Stimulated activated memory B cell treated with anti-CD40 and anti-IgM and Interleukin-4, amounts not matched to agents 10 μg/mL and 1 μg/mL and 100 μg/mL, for 72 hours (primary cell): ENCODE data around the gene CLSTN2.

Source experiments
- ATAC-seq: fragments of 150-1000 bp; cut with Tn5 transposase; 2 replicates; pipeline ENCODE4 v1.10.0; 2021
- H3K27ac Mint-ChIP-seq: one replicate; pipeline ENCODE4 v1.8.0; 2022; ENCODE audit warnings: mild to moderate bottlenecking, mixed read lengths
- H3K27me3 Mint-ChIP-seq: one replicate; pipeline ENCODE4 v1.8.0; 2022; ENCODE audit warnings: mixed read lengths
- H3K36me3 Mint-ChIP-seq: one replicate; pipeline ENCODE4 v1.8.0; 2022; ENCODE audit warnings: mixed read lengths
- H3K4me1 Mint-ChIP-seq: one replicate; pipeline ENCODE4 v1.8.0; 2022; ENCODE audit warnings: mixed read lengths
- H3K4me3 Mint-ChIP-seq: one replicate; pipeline ENCODE4 v1.8.0; 2022; ENCODE audit warnings: mild to moderate bottlenecking, moderate library complexity, mixed read lengths
- H3K9me3 Mint-ChIP-seq: one replicate; pipeline ENCODE4 v1.8.0; 2022; ENCODE audit warnings: mixed read lengths

The CLSTN2 gene

DNA sequence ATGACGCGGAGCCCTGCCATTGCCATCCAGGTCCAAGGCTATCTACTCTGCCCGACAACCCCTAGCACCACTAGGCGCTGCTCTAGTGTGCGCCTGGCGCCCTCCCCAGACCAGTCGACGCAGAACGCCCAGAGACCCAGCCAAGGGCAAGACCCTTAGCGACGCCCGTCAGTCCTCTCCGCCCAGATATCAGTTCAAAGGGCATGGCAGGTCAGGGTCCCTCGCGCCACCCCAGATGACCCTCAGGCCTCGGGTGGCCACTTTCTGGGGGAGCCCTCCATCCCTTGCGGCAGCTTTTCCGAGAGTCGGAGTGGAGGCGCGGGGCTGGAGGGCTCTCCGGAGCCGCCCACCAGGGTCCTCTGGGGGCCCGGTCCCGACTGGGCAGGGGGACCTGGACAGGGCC lies 371 bp upstream of the CLSTN2 start:
- H3K4me3 Mint-ChIP-seq, result no peak overlapping the region
- no peak overlapping the region for H3K27ac Mint-ChIP-seq
- H3K4me1 Mint-ChIP-seq, result peaks cover 18% of the 10 kb centered on the region
- ATAC-seq, result peak; percentile 11
- H3K9me3 Mint-ChIP-seq, result no peaks in the 10 kb centered on the region
- H3K27me3 Mint-ChIP-seq, result peaks cover 34% of the 10 kb centered on the region
- H3K36me3 Mint-ChIP-seq, result no peaks in the 10 kb centered on the region

- Mint-ChIP-seq H3K4me3 (no peak overlapping the region), H3K4me1 (peaks cover 18% of the 10 kb centered on the region), H3K27me3 (peaks cover 42% of the 10 kb centered on the region), H3K27ac (no peak overlapping the region), H3K36me3 (no peaks in the 10 kb centered on the region), H3K9me3 (no peaks in the 10 kb centered on the region)
- ATAC-seq, result no peak
Observed at GRCh38 chr3:139935866-139936817, 1.2 kb downstream of the CLSTN2 start.

DNA sequence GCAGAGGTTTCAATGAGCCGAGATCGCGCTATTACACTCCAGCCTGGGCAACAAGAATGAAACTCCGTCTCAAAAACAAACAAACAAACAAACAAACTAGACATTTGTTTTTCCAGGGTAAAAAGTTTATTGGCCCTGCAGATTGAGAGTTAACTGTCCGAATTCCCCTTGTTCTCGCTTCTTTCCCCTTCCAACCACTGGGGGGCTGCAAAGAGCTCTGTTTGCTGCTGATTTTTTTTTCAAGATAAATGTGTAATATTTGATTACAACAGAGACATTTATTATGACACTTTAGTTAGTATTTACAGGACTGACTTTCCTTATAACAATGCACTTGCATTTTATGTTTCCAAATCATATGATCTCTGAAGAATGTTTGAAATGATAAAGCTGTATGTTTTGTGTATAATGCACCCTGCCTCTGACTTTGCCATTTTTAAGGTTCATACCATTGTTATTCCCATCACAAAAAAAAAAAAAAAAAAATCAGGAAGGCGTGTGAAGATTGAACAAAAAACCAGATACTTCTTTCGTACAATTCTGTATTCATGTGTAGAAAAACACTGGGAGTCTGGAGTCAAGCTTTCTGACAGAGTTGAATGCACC lies 2.8 kb downstream of the CLSTN2 start:
- peaks cover 47% of the 10 kb centered on the region for H3K27me3 Mint-ChIP-seq
- no peaks in the 10 kb centered on the region for H3K9me3 Mint-ChIP-seq
- H3K4me3 Mint-ChIP-seq, result no peak overlapping the region
- H3K36me3 Mint-ChIP-seq, result no peaks in the 10 kb centered on the region
- no peak overlapping the region for H3K27ac Mint-ChIP-seq
- H3K4me1 Mint-ChIP-seq, result peaks cover 18% of the 10 kb centered on the region
- no peak for ATAC-seq

GRCh38 chr3:139939681-139940190 lies 4.8 kb downstream of the CLSTN2 start:
- H3K4me1 Mint-ChIP-seq, result peaks cover 13% of the 10 kb centered on the region
- H3K36me3 Mint-ChIP-seq, result no peaks in the 10 kb centered on the region
- H3K9me3 Mint-ChIP-seq, result no peaks in the 10 kb centered on the region
- ATAC-seq, result no peak
- no peak overlapping the region for H3K4me3 Mint-ChIP-seq
- H3K27me3 Mint-ChIP-seq, result peaks cover 38% of the 10 kb centered on the region
- no peak overlapping the region for H3K27ac Mint-ChIP-seq

DNA sequence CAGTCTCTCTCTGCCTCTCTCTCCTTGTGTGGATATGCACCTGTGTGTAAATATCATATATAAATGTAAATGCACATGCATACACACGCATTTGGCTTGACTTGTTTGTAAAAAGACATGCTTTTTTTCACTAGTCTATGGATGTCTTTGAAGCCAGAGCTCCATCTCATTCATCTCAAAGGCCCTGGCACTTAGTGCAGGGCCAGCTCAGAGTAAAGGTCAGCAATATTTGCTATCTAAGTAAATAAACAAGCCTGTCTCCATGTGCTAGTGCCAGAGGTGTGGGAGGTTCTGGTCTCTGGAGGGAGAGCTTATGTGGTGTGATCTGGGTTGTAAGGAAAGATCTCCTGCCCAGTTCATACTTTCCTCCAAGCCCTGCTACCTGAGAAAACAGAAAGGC lies 5.6 kb downstream of the CLSTN2 start:
- Mint-ChIP-seq H3K4me3 (no peak overlapping the region), H3K27ac (no peak overlapping the region), H3K9me3 (no peaks in the 10 kb centered on the region), H3K36me3 (no peaks in the 10 kb centered on the region), H3K4me1 (peaks cover 9% of the 10 kb centered on the region), H3K27me3 (peaks cover 32% of the 10 kb centered on the region)
- no peak for ATAC-seq

DNA sequence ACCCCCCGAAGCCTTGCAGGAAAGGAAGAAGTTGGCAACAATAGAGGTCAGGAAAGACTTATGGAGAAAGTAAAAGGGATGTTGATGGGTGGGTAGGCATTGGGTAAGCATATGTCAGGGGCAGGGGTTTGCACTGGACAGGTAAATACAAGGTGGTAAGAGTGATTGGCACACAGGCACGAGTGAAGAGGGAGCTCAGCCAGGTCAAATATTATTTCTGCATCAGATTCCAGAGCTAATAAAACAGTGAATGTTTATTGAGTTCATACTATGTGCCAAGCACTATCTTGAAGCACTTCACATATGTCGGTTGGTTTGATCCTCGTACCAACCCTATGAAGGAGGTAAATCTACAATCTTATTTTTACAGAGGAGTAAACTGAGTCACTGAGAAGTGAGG lies 6.6 kb downstream of the CLSTN2 start:
- Mint-ChIP-seq H3K4me3 (no peak overlapping the region), H3K9me3 (no peaks in the 10 kb centered on the region), H3K4me1 (no peaks in the 10 kb centered on the region), H3K36me3 (no peaks in the 10 kb centered on the region), H3K27ac (no peak overlapping the region), H3K27me3 (peaks cover 23% of the 10 kb centered on the region)
- ATAC-seq, result no peak

DNA sequence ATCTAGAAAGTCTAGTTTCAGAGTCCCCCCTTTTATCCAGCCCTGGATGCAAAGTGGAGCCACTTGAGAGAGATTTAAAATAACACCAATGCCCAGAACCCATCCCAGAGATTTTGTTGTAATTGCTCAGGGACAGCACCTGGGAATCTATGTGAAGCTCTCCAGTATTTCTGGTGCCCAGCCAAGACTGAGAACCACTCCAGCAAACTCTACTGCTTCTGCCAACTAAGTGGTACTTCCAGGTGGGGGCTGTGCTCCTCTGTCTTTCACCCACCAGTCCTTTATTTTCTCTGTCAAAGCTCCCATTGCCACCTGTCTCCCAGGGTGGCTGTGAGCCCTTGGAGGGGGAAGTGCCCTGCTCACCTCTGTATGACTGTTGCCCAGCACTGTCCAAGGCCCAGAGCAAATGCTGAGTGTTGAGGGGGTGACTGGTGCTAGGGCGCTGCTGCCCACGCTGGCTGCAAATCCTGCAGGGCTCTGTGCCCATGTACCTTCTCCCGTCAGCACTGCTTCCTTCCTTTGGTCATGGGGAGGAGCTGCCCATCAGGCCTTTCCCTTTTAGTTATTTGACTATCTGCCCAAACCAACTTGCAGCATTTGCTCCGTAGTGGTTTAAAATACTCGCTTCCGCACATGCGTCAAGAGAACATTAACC lies 9.4 kb downstream of the CLSTN2 start:
- no peaks in the 10 kb centered on the region for H3K9me3 Mint-ChIP-seq

DNA sequence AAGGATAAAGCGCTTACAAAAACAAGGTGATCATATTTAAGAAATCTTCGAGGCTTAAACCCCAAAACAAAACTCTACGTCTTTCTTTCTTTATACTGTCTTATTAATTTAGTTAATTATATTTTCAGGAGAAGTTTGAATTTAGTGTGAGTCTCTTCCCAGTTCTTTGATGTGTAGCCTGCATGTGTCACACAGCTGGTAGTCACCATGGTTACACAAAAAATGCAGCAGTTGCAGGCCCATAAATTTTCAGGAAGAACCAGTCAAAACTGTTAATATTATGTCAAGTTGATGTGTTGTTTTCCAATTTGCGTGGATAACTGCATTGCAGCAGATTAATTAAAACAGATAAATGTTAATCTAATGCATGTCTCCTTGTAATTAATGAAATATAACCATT lies 10.4 kb downstream of the CLSTN2 start:
- H3K4me3 Mint-ChIP-seq, result no peak overlapping the region
- peaks cover 13% of the 10 kb centered on the region for H3K27me3 Mint-ChIP-seq
- ATAC-seq, result no peak
- no peaks in the 10 kb centered on the region for H3K4me1 Mint-ChIP-seq
- H3K36me3 Mint-ChIP-seq, result no peaks in the 10 kb centered on the region
- no peak overlapping the region for H3K27ac Mint-ChIP-seq
- no peaks in the 10 kb centered on the region for H3K9me3 Mint-ChIP-seq

More for the DNA sequence above, 9.4 kb downstream of the CLSTN2 start:
- no peak for ATAC-seq
- peaks cover 13% of the 10 kb centered on the region for H3K27me3 Mint-ChIP-seq
- H3K4me3 Mint-ChIP-seq, result no peak overlapping the region
- no peaks in the 10 kb centered on the region for H3K36me3 Mint-ChIP-seq
- H3K4me1 Mint-ChIP-seq, result no peaks in the 10 kb centered on the region
- no peak overlapping the region for H3K27ac Mint-ChIP-seq

- no peaks in the 10 kb centered on the region for H3K4me1 Mint-ChIP-seq
- H3K9me3 Mint-ChIP-seq, result no peaks in the 10 kb centered on the region
- H3K4me3 Mint-ChIP-seq, result no peak overlapping the region
- peaks cover 7% of the 10 kb centered on the region for H3K27me3 Mint-ChIP-seq
- no peak for ATAC-seq
- no peaks in the 10 kb centered on the region for H3K36me3 Mint-ChIP-seq
- H3K27ac Mint-ChIP-seq, result no peak overlapping the region
Observed at GRCh38 chr3:139945942-139946341, 11.0 kb downstream of the CLSTN2 start.

DNA sequence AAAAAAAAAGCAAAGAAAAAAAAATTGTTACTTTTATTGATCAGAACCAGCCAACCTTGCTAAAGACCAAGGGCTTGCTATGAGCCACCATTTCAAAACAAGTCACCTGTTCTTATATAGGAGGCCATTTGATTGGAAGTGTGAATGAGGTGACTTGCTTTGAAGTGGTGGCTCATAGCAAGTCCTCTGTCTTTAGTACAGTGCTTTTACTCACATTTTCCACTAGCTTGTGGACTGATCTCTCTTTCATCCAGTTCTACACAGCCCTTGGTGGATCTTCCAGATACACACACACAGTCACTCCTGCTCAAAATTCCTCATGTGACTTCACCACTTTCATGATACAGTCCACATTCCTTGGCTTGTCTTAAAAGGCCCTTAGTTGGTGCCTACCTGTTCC lies 13.5 kb downstream of the CLSTN2 start:
- H3K4me1 Mint-ChIP-seq, result no peaks in the 10 kb centered on the region
- no peak overlapping the region for H3K27ac Mint-ChIP-seq
- no peaks in the 10 kb centered on the region for H3K9me3 Mint-ChIP-seq
- no peaks in the 10 kb centered on the region for H3K27me3 Mint-ChIP-seq
- no peak for ATAC-seq
- H3K36me3 Mint-ChIP-seq, result no peaks in the 10 kb centered on the region
- no peak overlapping the region for H3K4me3 Mint-ChIP-seq

DNA sequence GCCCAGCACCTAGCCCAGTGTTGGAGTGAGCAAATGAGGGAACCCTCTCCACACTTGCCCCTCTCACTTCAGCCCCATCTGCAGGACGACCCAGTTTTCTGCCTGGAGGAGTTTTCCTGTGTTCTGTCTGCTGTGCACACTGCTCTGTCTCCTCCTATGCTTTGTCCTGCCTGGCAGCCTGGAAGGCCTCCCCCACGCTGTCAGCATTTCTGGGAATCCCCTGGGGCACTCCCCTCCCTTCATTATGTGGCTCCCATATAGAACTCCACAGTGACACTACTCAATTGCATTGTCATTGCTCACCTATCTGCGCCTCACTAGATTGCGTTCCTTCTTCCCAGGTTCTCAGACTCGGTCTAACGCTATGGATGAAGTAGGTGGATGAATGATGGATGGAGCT lies 13.9 kb downstream of the CLSTN2 start:
- no peak overlapping the region for H3K27ac Mint-ChIP-seq
- ATAC-seq, result no peak
- no peak overlapping the region for H3K4me3 Mint-ChIP-seq

DNA sequence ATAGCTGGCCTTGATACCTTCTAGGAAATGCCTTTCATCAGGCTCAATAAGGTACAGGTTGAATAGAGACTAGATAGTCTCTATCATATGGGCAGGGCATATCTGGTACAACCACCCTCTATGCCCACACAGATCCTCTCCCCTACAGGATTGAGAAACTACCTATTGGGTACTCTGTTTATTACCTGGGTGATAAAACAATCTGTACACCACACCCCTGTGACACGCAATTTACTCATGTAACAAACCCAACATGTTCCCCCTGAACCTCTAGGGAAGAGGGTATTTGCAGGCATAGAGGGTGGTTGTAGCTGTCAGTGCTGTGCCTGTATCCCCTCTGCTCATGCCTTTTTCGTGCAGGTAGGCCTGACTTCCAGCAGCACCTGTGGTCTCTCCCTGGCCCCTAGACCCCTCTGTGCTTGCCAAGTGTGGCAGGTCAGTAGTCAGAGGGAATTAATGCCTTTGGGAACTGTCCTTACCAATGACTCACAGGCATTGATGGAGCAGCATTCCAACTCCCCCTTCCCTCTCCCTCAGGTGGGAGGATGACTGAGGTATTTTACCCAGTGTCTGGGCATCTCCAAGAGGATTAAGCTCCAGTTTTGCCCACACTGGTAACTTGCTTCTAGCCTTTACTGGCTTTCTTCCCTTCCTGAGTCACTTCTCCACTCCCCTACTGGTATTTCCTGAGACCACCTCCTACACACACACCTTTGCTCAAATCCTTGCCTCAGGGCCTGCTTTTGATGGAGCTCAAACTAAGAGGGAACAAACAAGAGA lies 18.3 kb downstream of the CLSTN2 start:
- H3K9me3 Mint-ChIP-seq, result no peaks in the 10 kb centered on the region
- H3K4me3 Mint-ChIP-seq, result no peak overlapping the region
- no peak for ATAC-seq
- no peaks in the 10 kb centered on the region for H3K4me1 Mint-ChIP-seq
- no peaks in the 10 kb centered on the region for H3K27me3 Mint-ChIP-seq
- H3K27ac Mint-ChIP-seq, result no peak overlapping the region
- H3K36me3 Mint-ChIP-seq, result no peaks in the 10 kb centered on the region

More for the DNA sequence above, 13.9 kb downstream of the CLSTN2 start:
- no peaks in the 10 kb centered on the region for H3K9me3 Mint-ChIP-seq
- no peaks in the 10 kb centered on the region for H3K36me3 Mint-ChIP-seq
- no peaks in the 10 kb centered on the region for H3K27me3 Mint-ChIP-seq
- H3K4me1 Mint-ChIP-seq, result no peaks in the 10 kb centered on the region

DNA sequence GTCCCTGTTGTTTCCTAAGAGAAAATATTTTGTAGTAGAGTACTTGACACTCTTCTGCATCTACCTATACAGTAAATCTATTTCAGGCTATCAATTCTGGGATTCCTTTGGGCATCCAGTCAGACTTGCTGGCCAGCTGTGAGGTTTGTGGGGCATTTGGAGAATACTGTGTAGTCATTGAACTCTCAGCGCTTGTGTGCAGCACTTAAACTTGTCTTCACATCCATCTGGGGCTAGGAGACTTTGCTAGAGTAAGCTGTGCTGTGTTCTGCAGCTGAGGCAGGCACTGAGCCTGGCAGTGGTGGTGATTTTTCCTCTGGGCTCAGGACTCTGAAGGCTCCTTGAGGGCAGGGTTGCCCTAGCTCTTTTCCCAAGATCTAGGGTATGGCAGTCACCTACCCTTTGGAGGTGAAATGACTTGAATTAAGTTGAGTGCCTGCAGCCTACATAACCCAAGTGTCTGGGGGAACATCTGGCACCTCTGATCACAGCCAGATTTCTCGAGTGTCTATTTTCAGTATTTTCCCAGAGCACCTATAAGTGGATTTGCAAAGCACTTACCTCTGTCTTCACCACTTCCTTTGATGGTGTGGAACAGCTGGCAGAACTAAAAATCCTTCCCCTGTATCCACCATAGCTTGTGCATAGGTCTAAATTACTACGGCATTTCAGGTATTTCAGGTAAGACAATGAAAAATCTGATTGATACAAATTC lies 19.3 kb downstream of the CLSTN2 start:
- no peaks in the 10 kb centered on the region for H3K36me3 Mint-ChIP-seq
- no peaks in the 10 kb centered on the region for H3K27me3 Mint-ChIP-seq
- no peak for ATAC-seq
- no peaks in the 10 kb centered on the region for H3K9me3 Mint-ChIP-seq
- H3K4me3 Mint-ChIP-seq, result no peak overlapping the region
- no peak overlapping the region for H3K27ac Mint-ChIP-seq
- no peaks in the 10 kb centered on the region for H3K4me1 Mint-ChIP-seq

DNA sequence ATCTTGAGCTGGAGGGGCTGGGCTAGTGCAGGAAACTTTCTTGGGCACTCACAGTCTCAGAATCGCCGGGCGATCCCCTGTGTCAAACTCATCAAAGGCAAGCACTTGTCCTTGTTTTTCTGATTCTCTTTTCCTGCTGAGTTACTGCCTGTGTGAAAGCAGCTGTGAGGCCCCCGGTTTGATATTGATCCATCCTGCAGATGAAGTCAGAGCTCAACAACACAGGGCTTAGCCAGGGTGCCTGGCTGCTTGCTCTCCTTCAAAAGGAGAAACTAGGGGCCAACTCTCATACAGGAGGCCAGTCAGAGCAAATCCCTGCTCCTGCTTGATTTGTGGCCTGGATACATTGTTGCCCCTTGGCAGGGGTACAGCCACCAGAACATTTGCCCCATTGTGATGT lies 22.9 kb downstream of the CLSTN2 start:
- Mint-ChIP-seq H3K9me3 (no peaks in the 10 kb centered on the region), H3K36me3 (no peaks in the 10 kb centered on the region), H3K27me3 (peaks cover 13% of the 10 kb centered on the region), H3K4me3 (no peak overlapping the region), H3K27ac (no peak overlapping the region), H3K4me1 (no peaks in the 10 kb centered on the region)
- no peak for ATAC-seq
